ENCODE data around the gene TELO2.

DNA sequence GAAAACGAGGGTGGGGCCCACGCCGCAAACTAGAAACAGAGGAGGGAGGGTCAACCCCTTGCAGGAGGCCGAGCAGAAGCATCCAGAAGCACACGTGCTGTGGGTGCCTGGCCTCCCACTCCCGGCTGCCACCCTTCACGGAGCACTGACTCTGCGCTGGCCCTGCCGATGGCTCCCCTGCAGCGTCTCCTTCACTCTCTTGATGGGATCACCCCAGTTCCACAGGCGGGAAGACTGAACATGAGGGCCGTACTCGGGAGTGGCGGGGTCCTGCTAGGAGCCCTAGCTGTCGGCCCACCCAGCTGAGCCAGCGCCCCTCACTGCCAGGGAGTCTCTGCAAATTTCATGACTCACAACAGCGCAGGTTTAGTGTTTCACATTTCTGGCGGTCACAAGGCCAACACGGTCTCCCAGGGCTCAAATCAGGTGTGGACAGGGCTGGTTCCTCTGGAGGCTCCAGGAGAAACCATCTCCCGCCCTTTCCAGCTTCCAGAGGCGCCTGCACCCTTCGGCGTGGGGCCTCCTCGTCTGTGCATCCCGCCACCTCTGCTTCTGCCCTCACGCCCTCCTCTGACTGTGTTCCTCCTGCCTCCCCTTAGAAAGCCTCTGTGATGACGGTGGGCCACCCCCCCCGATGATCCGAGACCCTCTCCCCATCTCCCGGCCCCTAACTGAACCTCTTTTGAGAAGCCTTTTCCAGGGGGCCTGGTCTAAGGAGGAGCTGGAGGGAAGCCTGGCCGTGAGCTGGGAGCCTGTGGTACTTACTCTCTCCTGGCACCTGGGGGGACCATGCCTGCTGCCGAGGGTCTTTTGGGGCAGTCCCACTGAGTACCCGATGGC, 6.4 kb upstream of the TELO2 start:
- TF ChIP-seq CTCF (IDR thresholded peaks at IDR 0.05 in 8 of 11, conservative IDR thresholded peaks at IDR 0.05 in 3 of 11), result no peak
- no peak for TF ChIP-seq POLR2AphosphoS5 (IDR thresholded peaks at IDR 0.05)
